Loucy (cell line): ENCODE data around the gene FOXP1.

ENCODE experiments used
- H2AFZ ChIP-seq: fragments of 200-600 bp; sonication (generic); 2 replicates; pipeline ENCODE4 v1.6.0; 2016; ENCODE audit warnings: antibody characterized with exemption, mild to moderate bottlenecking, low read length, moderate library complexity
- H3F3A ChIP-seq: fragments of 200-600 bp; 2 replicates; pipeline ENCODE4 v1.6.0; 2016; ENCODE audit warnings: antibody characterized with exemption, low read depth, mild to moderate bottlenecking
- H3K27me3 ChIP-seq: fragments of 200-600 bp; sonication (generic); 2 replicates; pipeline ENCODE4 v1.6.1; 2014; ENCODE audit warnings: low read length, mild to moderate bottlenecking; ENCODE audit not compliant: insufficient read depth, poor library complexity, severe bottlenecking
- H3K36me3 ChIP-seq: fragments of 200-600 bp; sonication (generic); 2 replicates; pipeline ENCODE4 v1.6.1; 2016; ENCODE audit warnings: low read length; ENCODE audit not compliant: insufficient read depth
- H3K4me1 ChIP-seq: fragments of 200-600 bp; sonication (generic); 2 replicates; pipeline ENCODE4 v1.5.1; 2014; ENCODE audit warnings: low read length, mild to moderate bottlenecking; ENCODE audit not compliant: insufficient read depth, poor library complexity, severe bottlenecking
- H3K4me2 ChIP-seq: fragments of 200-600 bp; sonication (generic); 2 replicates; pipeline ENCODE4 v1.6.0; 2014; ENCODE audit warnings: antibody characterized with exemption, low read length, low read depth, mild to moderate bottlenecking; ENCODE audit not compliant: poor library complexity, severe bottlenecking
- H3K4me3 ChIP-seq: fragments of 200-600 bp; sonication (generic); 2 replicates; pipeline ENCODE4 v1.5.1; 2014; ENCODE audit warnings: low read length, mild to moderate bottlenecking, mixed read lengths; ENCODE audit not compliant: poor library complexity, severe bottlenecking
- H3K79me2 ChIP-seq: fragments of 200-600 bp; sonication (generic); 2 replicates; pipeline ENCODE4 v1.6.1; 2014; ENCODE audit warnings: low read length; ENCODE audit not compliant: insufficient read depth
- H3K9ac ChIP-seq: fragments of 200-600 bp; sonication (generic); 2 replicates; pipeline ENCODE4 v1.6.0; 2014; ENCODE audit warnings: mild to moderate bottlenecking, low read depth, low read length, moderate library complexity; ENCODE audit not compliant: poor library complexity, severe bottlenecking
- H3K9me2 ChIP-seq: fragments of 200-600 bp; sonication (generic); replicated peaks from 2 replicates; pipeline ENCODE4 v1.6.1; 2016; ENCODE audit warnings: low read depth, low read length, mixed read lengths
- H3K9me3 ChIP-seq: fragments of 200-600 bp; sonication (generic); 2 replicates; pipeline ENCODE4 v1.6.1; 2014; ENCODE audit warnings: mild to moderate bottlenecking, antibody characterized with exemption, low read length, low read depth; ENCODE audit not compliant: insufficient read depth
- H4K20me1 ChIP-seq: fragments of 200-600 bp; sonication (generic); 2 replicates; pipeline ENCODE4 v1.6.0; 2014; ENCODE audit warnings: antibody characterized with exemption, low read length, mild to moderate bottlenecking; ENCODE audit not compliant: insufficient read depth, poor library complexity, severe bottlenecking
- EZH2phosphoT487 ChIP-seq: fragments of 200-600 bp; IDR thresholded peaks from 2 replicates; pipeline ENCODE4 v1.6.1; 2018; ENCODE audit warnings: antibody characterized with exemption, mild to moderate bottlenecking, moderate library complexity, borderline replicate concordance
- TF ChIP-seq, protein P1 (sequence below): fragments of 200-600 bp; sonication (generic); conservative IDR thresholded peaks from 2 replicates; pipeline ENCODE4 v1.5.1; 2014; ENCODE audit warnings: mild to moderate bottlenecking, antibody characterized with exemption, low read length

Gene FOXP1

DNA sequence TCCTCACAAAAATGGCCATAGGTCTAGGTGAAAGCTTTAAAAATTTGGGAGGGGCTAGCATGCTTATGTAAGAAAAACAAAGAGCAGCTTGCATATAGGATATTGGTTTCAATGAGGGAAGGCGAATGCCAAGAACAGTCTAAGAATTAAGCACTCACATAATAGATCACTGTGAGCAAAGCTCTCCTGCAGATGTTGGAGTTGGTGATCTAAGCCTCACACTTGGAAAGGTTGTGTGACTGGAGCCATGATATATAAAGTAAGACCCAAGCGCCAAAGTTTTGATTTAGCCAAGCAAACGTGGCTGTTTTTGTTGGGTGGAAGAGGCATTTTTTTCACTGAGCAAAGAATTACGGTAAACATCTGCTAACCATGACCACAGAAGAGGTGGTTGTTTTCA lies 237.5 kb downstream of the FOXP1 start:
- Histone ChIP-seq H3K9me3 (no peaks in the 10 kb centered on the region), H3K4me2 (no peak overlapping the region), H4K20me1 (no peaks in the 10 kb centered on the region), H3K36me3 (peaks cover 3% of the 10 kb centered on the region; the same call in 1 of the 2 replicates), H3K27me3 (no peaks in the 10 kb centered on the region), H3F3A (no peaks in the 10 kb centered on the region), H3K4me1 (no peaks in the 10 kb centered on the region), H3K9me2 (no peaks in the 10 kb centered on the region), H3K4me3 (no peak overlapping the region), H2AFZ (no peak overlapping the region), H3K79me2 (no peaks in the 10 kb centered on the region; the same call in 1 of the 2 replicates), H3K9ac (no peak overlapping the region)
- TF ChIP-seq, protein P1, sequence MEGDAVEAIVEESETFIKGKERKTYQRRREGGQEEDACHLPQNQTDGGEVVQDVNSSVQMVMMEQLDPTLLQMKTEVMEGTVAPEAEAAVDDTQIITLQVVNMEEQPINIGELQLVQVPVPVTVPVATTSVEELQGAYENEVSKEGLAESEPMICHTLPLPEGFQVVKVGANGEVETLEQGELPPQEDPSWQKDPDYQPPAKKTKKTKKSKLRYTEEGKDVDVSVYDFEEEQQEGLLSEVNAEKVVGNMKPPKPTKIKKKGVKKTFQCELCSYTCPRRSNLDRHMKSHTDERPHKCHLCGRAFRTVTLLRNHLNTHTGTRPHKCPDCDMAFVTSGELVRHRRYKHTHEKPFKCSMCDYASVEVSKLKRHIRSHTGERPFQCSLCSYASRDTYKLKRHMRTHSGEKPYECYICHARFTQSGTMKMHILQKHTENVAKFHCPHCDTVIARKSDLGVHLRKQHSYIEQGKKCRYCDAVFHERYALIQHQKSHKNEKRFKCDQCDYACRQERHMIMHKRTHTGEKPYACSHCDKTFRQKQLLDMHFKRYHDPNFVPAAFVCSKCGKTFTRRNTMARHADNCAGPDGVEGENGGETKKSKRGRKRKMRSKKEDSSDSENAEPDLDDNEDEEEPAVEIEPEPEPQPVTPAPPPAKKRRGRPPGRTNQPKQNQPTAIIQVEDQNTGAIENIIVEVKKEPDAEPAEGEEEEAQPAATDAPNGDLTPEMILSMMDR: no peak
- TF ChIP-seq EZH2phosphoT487: no peak

DNA sequence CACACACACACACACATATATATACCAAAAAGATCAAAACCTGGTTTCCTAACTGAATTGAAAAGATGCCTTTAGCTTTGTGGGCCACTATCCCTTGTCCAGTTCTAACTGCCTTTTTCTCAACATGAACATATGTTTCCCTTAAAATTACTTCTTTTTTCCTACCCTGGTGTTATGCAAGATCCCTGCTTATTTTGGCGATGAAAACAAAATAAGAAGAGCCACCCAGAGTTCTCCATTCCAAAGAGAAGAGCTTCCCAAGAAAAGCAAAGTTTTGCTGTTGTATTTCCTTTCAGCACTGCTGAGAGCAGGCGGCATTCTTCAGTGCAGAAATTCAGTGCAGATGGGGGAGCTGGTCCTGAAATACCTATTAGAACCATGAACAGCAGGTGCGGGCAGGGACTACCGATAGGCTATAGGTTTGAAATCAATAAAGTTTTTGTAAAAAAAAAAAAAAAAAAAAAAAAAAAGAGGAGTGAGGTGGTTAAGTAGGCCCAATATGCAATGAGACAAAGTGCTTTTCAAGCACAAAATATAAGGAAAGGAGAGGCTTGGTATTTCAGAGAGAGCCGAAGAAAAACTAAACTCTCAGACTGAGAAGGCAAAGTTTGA lies 238.0 kb downstream of the FOXP1 start:
- Histone ChIP-seq H3K36me3 (peaks cover 6% of the 10 kb centered on the region; the same call in 1 of the 2 replicates), H3K79me2 (no peaks in the 10 kb centered on the region; the same call in 1 of the 2 replicates)

DNA sequence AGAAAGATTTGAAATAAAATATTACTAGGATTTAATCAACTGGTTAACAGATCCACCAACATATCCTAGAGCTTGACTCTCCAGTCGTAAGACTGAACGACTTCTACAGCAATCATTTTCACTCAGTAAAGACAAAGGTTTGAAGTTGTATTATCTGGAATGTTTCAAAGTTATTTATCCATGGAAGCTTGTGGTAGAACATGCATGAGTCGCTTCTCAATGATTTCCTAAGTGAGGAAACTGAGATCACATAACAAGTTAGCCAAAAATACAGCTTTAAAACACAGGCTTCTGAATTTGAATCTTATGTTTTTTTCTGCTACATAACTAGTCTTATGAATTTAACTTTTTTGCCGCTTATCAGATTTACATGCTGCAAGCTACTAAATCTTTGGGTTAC lies 241.8 kb downstream of the FOXP1 start:
- no peaks in the 10 kb centered on the region for H3K4me1 ChIP-seq
- no peaks in the 10 kb centered on the region for H3K27me3 ChIP-seq
- no peak overlapping the region for H3K4me3 ChIP-seq
- H3K79me2 ChIP-seq: no peaks in the 10 kb centered on the region; the same call in 1 of the 2 replicates
- H3K9me2 ChIP-seq: no peaks in the 10 kb centered on the region
- TF ChIP-seq, protein P1: no peak
- no peak for TF ChIP-seq EZH2phosphoT487
- H3K9me3 ChIP-seq: no peaks in the 10 kb centered on the region
- no peak overlapping the region for H3K9ac ChIP-seq
- H3K36me3 ChIP-seq: peaks cover 6% of the 10 kb centered on the region; the same call in 1 of the 2 replicates
- H4K20me1 ChIP-seq: no peaks in the 10 kb centered on the region
- H3F3A ChIP-seq: no peaks in the 10 kb centered on the region
- H3K4me2 ChIP-seq: no peak overlapping the region
- no peak overlapping the region for H2AFZ ChIP-seq

More for the DNA sequence above, 238.0 kb downstream of the FOXP1 start:
- no peak overlapping the region for H3K4me3 ChIP-seq
- no peak overlapping the region for H3K4me2 ChIP-seq
- H4K20me1 ChIP-seq: no peaks in the 10 kb centered on the region
- no peaks in the 10 kb centered on the region for H3F3A ChIP-seq
- no peak overlapping the region for H3K9ac ChIP-seq
- TF ChIP-seq, protein P1: no peak
- no peak for TF ChIP-seq EZH2phosphoT487
- H3K9me3 ChIP-seq: no peaks in the 10 kb centered on the region
- H3K9me2 ChIP-seq: no peaks in the 10 kb centered on the region
- no peaks in the 10 kb centered on the region for H3K4me1 ChIP-seq
- no peak overlapping the region for H2AFZ ChIP-seq
- no peaks in the 10 kb centered on the region for H3K27me3 ChIP-seq
